Caki2 (cell line): Measurements from ENCODE around the gene HHLA2. TPM values are rescaled to one million over a fixed set of nuclear protein-coding genes. Genes with fewer than 3 reads are reported as not detected.
"Not testable (repeated sequence)": the region's sequence is repeated elsewhere in the genome, so short reads cannot be mapped to it uniquely, and the experiment has no call there.

Source experiments
- DNase-seq: peaks from one replicate; pipeline ENCODE4 v3.0.0-alpha.2; 2015; ENCODE audit warnings: low read depth
- in situ Hi-C: cut with HindIII; loops from 2 replicates; pipeline ENCODE4 v1.10.0; 2016; ENCODE audit warnings: low sequenced_read_pairs, low pct_unique_long_range_greater_than_20kb, mixed read lengths
- total RNA-seq: library from RNA; depleted of rRNA; stranded (reverse); fragments of >200 nt; shearing (Covaris generic); gene quantifications from 2 replicates; pipeline ENCODE4 v1.2.3, GENCODE V29; 2014; ENCODE audit warnings: low replicate concordance

The HHLA2 gene
- total RNA-seq, 1 experiment from 2014 or later: not detected

DNA sequence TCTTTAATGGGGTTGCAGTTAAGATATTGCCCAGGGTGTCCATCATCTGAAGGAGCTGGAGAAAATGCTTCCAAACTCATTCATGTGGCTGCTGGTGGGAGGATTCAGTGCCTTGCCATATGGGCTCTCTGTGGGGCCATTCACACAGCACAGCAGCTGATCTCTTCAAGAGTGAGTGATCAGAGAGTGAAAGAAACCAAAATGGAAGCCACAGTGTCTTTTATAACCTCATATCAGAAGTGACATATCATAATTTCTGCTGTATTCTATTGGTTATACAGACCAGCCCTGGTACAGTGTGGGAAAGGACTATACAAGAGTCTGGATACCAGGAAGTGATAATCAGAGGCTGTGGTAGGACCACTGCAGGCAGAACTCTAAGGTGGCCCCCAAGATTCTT lies 33.6 kb downstream of the HHLA2 start:
- DNase-seq: no peak
- in situ Hi-C loops: no loop called here

- in situ Hi-C loops: no loop called here
Observed at GRCh38 chr3:108331792-108332191, 35.4 kb downstream of the HHLA2 start.

GRCh38 chr3:108333961-108334360 lies 37.6 kb downstream of the HHLA2 start:
- no peak for DNase-seq
- in situ Hi-C loops: no loop called here

More at GRCh38 chr3:108331792-108332191, 35.4 kb downstream of the HHLA2 start:
- DNase-seq: no peak

- no peak for DNase-seq
- in situ Hi-C loops: no loop called here
Observed at GRCh38 chr3:108334701-108335100, 38.4 kb downstream of the HHLA2 start.

- DNase-seq: no peak
- in situ Hi-C loops: no loop called here
Observed at GRCh38 chr3:108338901-108339545, 42.7 kb downstream of the HHLA2 start.

DNA sequence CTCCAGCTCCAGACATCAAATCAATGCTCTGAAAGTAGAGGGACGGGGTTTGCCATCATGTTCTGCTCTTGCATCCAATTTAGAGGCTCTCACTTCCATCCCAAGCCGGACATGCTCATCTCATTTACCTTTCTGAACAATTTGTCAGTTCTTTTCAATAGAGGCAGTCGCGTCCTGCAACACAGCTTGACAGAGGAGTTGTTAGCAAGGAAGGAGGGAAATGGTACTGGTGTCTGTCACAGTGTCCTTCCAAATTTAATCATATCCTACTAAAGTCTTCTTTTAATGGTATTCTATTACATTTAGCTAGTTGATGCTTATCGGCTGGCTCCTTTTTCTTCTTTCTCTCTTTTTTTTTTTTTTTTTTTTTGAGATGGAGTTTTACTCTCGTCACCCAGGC lies 45.6 kb downstream of the HHLA2 start:
- DNase-seq: no peak
- in situ Hi-C loops: no loop called here

DNA sequence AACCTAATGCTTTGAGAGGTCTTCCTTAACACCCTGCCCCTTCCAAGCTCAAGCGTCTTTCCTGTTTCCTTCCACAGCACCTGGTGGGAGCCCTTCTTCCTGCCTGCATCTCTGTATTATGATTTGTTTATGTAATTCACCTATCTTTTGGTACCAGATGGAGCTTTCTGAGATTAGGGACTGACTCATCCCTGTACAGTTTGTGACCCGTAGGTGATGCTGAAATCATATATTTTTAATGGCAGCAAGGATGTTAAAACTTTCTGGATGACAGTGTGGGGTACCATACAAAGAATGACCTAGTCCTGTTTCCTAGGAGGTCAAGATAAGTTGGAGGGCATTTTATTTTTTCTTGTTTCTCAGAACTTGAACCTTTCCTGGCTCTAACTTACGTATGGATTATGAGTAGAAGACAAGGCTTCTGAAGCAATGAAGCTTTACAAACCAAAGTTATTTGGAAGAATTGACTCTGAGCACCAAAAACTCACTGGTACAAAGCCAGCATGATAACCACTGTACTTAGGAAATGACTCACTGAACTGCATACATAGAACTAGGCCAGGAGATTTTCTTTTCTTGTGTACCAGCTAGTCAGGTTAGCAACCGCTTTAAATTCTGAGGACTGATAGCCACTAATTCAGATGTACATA lies 46.6 kb downstream of the HHLA2 start:
- in situ Hi-C loops: no loop called here
- no peak for DNase-seq

GRCh38 chr3:108343491-108343890 lies 47.1 kb downstream of the HHLA2 start:
- DNase-seq: no peak
- in situ Hi-C loops: no loop called here

- DNase-seq: no peak
Observed at GRCh38 chr3:108345492-108346205, 49.3 kb downstream of the HHLA2 start.

DNA sequence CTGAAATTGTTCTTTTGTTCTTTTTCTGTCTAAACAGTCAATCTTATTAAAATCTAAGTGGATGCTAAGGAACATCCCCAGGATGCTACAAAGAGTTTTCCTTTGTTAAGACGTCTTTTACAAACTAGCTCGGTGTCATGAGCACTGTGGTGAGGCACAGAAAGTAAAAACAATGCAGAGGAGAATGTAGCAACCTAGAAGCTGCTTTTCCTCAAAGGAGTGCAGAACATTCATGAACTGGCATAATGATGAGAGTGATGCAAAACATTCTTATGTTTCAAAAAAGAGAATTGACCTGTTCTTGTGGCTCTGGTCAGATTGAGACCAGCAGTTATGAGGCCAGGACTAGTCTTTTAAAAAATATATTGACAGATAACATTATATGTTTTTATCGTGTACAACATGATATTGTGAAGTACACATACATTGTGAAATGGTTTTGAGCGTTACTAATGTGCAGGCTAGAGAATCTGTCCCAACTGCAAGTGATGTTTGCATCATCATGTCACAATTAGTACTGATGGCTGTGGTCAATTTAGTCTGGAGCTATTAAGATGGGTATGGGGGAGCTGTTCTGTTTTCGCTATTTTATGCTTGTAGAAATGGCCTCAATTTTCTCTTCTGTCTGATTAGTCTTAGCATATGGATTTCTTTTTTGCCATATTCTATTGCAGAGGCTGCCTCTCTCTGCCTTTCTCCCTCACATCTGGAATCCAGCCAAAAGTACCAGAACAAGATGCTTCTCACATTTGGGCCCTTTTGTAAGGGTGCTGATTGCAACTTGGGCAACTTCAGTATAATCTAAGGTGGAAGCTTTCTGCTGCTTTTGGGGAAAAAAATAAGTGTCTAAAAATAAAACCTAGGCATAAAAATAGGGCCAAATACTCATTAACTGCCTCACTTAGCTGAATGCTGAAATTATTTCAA lies 50.2 kb downstream of the HHLA2 start:
- in situ Hi-C loops: no loop called here
- DNase-seq: no peak

More at GRCh38 chr3:108345492-108346205, 49.3 kb downstream of the HHLA2 start:
- in situ Hi-C loops: no loop called here

- DNase-seq: no peak
- in situ Hi-C loops: no loop called here
Observed at GRCh38 chr3:108352176-108352575, 55.8 kb downstream of the HHLA2 start.

GRCh38 chr3:108354562-108354961 lies 58.2 kb downstream of the HHLA2 start:
- in situ Hi-C loops: no loop called here
- DNase-seq: no peak

DNA sequence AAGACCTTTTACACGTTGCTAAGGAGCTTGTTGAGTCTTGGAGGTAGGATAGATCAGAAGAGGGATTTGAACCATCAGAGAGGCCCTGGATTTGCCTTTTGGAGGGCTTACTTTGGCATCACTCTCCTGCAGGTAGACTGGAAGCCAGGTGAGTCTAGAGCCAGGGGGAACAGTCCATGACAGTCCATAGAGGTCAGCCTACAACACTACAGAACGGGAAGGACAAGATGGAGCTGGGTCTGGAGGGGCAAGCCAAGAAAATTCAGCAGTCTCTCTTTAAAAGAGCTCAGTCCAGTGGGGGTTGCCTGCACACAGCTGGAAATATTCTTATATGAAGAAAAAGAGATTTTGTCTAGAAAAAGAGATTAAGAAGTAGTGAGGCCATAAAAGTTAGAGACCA lies 60.7 kb downstream of the HHLA2 start:
- no peak for DNase-seq
- in situ Hi-C loops: no loop called here

DNA sequence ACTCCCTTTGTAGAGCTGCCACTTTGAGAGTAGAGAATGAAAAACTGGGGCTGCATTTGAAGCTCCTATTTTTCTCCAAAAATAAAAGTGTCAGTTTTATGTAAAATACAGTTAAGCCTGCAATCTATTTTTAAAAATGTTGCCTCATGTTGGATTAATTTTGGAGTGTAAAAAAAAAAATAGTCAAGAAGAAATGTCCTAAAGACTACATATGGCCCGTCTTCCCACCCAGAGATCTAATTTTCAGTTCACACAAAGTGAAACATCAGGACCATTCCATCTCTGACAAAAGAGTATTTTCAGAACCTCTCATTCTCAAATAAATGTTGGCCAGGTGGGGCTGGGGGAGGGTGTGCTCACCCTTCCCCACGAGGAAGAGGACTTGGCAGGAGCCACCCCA lies 62.7 kb downstream of the HHLA2 start:
- no peak for DNase-seq
- in situ Hi-C loops: no loop called here

- in situ Hi-C loops: no loop called here
- no peak for DNase-seq
Observed at GRCh38 chr3:108376026-108376425, 79.7 kb downstream of the HHLA2 start.

DNA sequence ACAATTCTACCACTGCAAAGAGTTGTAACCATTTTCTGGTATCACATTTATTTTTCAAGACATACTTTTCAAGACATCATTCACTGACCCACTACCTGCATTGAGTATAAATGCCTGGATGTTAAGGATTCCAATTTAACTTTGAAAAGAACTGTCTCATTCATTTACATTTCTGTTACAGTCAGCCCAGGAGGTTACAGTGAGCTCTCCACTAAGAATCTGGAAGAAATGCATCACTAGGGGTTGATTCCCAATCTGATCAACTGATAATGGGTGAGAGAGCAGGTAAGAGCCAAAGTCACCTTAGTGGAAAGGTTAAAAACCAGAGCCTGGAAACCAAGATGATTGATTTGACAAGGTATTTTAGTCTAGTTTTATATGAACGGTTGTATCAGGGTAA lies 81.0 kb downstream of the HHLA2 start:
- in situ Hi-C loops: no loop called here
- no peak for DNase-seq

- in situ Hi-C loops: no loop called here
- no peak for DNase-seq
Observed at GRCh38 chr3:108378153-108378951, 82.0 kb downstream of the HHLA2 start.

DNA sequence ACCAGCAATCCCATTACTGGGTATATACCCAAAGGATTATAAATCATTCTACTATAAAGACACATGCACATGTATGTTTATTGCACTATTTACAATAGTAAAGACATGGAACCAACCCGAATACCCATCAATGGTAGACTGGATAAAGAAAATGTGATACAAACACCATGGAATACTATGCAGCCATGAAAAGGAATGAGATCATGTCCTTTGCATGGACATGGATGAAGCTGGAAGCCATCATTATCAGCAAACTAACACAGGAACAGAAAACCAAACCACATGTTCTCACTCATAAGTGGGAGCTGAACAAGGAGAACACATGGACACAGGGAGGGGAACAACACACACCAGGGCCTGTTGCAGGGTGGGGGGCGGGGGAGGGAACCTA lies 82.6 kb downstream of the HHLA2 start:
- DNase-seq, in situ Hi-C loops: not testable (repeated sequence)
